ENCODE data around the gene NOX3.
"Not testable (repeated sequence)": the region's sequence is repeated elsewhere in the genome, so short reads cannot be mapped to it uniquely, and the experiment has no call there.

NOX3 gene

DNA sequence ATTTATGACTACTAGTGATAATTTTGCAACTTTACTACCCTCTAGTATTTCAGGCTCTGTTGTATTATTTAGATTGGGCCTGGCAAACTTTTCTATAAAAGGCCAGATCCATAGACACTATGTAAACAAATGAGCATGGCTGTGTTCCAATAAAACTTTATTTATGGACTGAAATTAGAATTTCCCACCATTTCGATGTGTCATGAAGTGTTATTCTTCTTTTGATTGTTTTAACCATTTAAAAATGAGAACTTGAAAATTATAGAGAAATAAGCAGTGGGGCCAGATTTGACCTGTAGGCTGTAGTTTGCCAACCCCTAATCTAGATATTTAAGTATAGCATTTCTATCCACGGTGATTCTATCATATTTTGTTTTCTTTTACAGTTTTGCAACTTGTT, 79.8 kb downstream of the NOX3 start:
- in situ Hi-C loops (cut with MboI; ENCODE audit: low sequenced_read_pairs) = no loop called here

DNA sequence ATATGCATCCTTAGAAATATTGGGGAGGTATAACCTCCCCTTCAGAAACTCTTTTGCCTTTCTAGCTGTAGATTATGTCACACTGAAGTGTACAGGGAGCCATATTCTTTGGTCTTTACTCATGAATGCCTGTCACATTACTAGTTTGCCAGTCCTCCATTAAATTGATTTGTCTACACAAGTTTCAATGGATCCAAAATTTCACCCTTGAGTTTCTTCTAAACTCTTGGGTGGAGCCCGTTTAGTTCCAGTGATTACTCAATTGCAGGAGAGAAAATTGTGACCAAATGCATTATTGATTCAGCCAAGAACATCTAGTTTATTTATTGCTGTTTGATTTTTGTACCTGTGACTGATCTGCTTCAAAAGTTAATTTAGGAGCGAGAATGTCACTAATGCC, 81.0 kb downstream of the NOX3 start:
- in situ Hi-C loops (cut with MboI; ENCODE audit: low sequenced_read_pairs) = no loop called here

DNA sequence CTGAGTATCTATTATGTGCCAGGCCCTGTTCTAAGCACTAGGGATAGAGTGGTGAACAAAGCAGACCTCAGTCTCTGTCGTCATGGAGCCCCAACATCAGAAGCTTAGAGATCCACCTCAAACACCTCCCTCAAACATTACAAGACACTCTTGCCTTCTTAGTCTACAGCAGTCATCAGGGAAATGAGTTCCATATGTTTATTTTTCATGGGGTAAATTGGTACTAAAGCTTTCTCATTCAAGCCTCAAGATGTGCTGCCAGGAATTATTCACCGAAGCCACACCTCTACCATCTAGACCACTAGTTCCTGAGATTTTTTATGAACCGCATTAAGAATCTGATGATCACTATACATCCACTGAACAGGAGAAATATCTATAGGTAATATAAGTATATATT, 82.4 kb downstream of the NOX3 start:
- in situ Hi-C loops (cut with MboI; ENCODE audit: low sequenced_read_pairs) = no loop called here

DNA sequence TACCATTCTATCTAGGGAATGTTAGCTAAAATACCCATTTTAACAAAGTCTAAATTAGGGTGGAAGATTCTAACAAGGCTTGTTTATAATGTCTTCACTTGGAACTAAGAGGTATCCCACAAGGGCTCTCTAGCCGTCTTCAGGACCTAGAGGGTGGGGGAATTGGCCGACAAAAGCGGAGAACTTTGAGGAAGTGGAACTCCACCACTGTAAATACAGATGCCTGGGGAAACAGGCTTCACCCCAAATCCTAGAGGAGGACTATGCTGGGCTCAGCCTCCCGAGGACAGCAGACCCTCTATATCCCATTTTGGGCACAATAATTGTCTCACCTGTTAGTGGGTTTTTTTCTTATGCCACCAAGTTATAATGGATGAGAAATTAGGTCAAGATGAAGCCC, 83.4 kb downstream of the NOX3 start:
- in situ Hi-C loops (cut with MboI; ENCODE audit: low sequenced_read_pairs) = no loop called here

DNA sequence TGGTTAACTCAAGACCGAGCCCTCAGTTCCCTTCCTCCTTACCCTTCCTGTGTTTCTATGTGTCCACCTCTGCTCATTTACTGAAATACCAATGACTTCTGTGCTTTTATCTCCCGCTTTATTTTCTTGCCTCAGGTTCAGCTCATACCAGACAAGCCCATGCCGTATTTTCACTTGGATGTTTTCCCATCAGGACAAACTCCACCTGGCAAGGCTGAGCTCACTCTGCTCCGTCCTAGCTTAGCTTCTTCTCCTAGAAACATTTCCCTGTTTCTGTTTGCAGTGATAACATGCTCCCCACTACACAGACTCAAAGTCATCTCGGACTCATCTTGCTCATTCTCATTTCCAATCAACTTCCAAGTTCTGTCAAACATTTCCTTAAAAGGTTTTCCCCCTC, 84.4 kb downstream of the NOX3 start:
- in situ Hi-C loops (cut with MboI; ENCODE audit: low sequenced_read_pairs) = no loop called here

DNA sequence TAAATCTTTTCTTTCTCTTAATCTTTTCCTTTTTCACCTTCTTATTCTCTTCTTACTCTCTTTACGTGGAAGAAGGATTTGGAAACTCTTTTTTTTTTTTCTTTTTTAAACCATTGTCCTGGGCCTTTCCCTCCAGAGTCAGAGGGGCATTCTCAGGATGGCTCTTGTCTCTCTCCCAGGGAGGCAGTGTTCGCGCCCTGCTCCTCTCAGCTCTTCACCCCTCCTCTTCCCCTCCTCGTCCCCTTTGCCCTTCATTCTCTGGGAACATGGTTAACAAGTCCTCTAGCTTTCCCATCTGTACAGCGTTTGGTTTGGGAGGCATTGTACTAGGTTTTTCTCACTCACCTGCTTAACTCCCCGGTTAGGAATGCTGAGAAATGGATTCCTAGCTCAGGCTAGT, 89.3 kb downstream of the NOX3 start:
- in situ Hi-C loops (cut with MboI; ENCODE audit: low sequenced_read_pairs) = no loop called here

DNA sequence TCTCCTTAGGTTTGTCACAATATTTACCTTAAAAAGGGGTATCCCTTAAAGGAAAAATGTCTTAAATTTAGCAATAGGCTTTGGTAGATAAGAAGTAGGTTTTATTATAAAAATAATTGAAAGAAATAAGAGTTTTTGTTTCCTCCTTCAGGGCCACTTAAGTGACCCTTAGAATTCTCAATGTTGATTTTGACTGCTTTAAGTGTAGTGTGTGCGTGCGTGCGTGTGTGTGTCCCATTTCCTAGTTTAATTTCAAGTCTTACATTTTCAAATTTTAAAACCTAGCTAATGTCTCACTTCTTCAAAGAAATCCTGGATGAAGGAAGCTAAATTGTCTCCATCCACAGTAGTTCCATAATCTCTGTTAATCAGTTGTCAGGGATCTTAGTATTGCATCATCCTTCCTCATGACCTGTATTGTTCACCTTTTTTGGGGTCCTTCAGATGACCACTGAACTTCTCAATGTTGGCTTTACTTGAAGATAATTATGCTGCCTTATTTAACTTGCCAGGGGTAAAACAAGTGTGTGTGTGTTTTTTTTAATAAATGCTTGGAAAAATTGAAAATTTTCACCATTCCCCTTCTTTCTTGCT, 90.7 kb downstream of the NOX3 start:
- in situ Hi-C loops (cut with MboI; ENCODE audit: low sequenced_read_pairs) = no loop called here

DNA sequence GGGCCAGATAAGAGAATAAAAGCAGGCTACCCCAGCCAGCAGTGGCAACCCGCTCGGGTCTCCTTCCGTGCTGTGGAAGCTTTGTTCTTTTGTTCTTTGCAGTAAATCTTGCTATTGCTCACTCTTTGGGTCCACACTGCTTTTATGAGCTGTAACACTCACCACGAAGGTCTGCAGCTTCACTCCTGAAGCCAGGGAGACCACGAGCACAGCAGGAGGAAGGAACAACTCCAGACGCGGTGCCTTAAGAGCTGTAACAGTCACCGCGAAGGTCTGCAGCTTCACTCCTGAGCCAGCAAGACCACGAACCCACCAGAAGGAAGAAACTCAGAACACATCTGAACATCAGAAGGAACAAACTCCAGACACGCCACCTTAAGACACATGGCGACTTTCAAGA, 91.6 kb downstream of the NOX3 start:
- in situ Hi-C loops (cut with MboI; ENCODE audit: low sequenced_read_pairs) = not testable (repeated sequence)

DNA sequence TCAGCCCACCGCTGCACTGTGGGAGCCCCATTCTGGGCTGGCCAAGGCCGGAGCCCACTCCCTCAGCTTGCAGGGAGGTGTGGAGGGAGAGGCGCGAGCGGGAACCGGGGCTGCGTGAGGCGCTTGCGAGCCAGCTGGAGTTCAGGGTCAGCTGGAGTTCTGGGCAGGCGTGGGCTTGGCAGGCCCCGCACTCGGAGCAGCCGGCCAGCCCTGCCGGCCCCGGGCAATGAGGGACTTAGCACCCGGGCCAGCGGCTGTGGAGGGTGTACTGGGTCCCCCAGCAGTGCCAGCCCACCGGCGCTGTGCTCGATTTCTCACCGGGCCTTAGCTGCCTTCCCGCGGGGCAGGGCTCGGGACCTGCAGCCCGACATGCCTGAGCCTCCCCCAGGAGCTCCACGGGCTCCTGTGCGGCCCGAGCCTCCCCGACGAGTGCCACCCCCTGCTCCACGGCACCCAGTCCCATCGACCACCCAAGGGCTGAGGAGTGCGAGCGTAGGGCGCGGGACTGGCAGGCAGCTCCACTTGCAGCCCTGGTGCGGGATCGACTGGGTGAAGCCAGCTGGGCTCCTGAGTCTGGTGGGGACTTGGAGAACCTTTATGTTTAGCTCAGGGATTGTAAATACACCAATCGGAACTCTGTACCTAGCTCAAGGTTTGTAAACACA, 92.5 kb downstream of the NOX3 start:
- in situ Hi-C loops (cut with MboI; ENCODE audit: low sequenced_read_pairs) = not testable (repeated sequence)

DNA sequence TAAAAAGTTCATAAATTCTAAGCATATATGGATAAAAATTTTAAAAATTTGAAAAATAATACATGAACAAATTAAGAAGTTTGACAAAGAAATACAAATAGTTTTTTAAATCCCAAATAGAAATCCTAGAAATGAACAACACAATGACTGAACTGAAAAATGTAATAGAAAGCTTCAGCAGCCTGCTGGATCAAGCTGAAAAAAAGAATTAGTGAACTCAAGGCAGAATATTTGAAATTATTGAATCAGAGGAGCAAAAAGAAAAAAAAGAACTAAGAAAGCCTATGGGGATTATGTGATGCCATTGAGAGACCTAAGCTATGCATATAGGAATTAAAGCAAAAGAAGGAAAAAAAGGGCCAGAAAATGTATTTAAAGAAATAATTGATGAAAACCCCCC, 101.5 kb downstream of the NOX3 start:
- in situ Hi-C loops (cut with MboI; ENCODE audit: low sequenced_read_pairs) = no loop called here

DNA sequence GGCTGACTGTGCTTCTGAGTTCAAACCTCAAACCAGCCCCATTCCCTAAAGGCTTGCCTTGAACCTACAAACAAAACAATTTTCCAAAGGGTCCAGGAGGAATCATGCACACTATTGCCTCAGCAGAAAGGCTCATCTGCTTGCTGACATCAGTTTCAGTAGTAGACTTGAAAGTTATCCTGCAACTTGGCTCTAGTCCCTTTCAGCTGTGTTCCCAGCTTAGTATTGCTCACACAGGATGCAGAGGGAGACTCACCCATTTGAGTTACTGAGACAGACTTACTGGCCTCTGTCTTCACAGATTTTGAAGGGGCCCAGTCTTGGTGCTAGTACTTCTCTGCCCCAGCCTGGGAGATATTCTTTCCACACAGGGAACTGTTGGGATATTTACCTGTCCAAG, 102.8 kb downstream of the NOX3 start:
- in situ Hi-C loops (cut with MboI; ENCODE audit: low sequenced_read_pairs) = no loop called here

DNA sequence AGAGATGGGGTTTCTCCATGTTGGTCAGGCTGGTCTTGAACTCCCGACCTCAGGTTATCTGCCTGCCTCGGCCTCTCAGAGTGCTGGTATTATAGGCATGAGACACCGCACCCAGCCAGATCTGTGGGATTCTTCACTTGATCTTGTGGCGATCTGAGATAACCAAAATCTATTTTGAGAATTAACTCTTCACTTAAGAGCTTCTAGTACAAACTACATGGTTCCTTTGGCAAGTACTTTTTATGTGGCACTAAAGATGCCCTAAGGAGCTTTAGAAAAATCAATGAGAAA, 103.6 kb downstream of the NOX3 start:
- in situ Hi-C loops (cut with MboI; ENCODE audit: low sequenced_read_pairs) = no loop called here

DNA sequence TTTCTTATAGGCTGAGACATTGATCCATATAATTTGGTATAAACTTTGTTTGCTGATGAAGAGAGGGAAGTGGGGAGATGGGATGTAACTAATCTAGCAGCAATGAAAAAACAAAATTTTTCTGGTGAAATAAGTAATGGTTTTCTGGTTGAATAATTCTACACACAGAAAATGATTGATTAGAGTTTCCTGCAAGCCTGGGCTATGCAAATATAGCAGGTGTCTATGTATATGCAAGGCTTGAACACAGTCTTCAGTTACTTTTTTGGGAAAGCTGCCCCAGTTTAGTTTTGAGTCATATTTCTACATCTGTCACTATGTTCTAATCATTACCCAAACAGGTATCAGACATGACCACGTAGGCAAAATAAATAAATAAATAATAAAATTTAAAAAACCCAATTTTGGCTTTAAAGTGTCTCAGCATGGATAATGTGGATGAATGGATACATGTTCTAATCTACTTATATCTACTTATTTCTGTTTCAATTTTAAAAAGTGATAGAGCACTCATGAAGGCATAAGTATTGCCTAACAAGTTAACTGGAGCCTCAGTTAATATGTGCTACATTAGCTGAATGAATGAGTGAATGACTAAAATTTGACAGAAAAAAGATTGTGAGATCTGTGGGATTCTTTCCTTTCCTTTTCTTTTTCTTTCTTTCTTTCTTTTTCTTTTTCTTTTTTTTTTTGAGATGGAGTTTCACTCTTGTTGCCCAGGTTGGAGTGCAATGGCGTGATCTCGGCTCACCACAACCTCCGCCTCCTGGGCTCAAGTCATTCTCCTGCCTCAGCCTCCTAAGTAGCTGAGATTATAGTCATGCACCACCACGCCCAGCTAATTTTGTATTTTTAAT, 104.1 kb downstream of the NOX3 start:
- in situ Hi-C loops (cut with MboI; ENCODE audit: low sequenced_read_pairs) = no loop called here

DNA sequence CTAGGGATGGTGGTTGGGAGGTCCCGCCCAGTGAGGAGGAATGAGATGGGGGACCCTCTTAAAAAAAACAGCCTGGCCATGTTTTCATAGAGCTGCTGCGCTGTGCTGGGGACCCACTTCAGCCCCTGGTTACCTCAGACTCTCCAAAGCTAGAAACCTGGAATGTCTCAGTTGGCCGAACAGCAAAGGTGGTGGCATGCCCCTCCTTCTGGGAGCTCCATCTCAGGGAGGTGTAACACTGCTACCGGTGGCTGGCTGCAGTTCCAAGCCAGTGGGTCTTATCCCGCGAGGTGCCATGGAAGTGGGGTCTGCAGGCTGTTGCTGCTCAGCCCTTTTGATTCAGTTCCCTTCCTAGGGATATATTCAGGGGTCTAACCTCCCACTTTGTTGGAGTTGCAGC, 105.7 kb downstream of the NOX3 start:
- in situ Hi-C loops (cut with MboI; ENCODE audit: low sequenced_read_pairs) = no loop called here

DNA sequence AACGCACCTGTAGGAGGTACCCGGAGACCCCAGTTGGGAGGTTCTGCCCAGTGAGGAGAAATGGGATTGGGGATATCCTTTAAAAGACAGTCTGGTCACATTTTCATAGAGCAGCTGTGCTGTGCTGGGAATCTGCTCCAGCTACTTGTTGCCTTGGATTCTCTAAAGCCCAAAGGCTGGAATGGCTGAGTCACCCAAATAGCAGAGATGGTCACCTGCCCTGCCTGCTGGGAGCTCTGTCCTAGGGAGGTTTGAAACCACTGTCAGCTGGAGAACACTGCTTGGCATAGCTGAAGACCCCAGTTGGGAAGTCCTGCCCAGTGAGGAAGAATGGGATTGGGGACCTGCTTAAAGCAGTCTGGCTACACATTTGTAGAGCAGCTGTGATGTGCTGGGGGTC, 106.5 kb downstream of the NOX3 start:
- in situ Hi-C loops (cut with MboI; ENCODE audit: low sequenced_read_pairs) = no loop called here

DNA sequence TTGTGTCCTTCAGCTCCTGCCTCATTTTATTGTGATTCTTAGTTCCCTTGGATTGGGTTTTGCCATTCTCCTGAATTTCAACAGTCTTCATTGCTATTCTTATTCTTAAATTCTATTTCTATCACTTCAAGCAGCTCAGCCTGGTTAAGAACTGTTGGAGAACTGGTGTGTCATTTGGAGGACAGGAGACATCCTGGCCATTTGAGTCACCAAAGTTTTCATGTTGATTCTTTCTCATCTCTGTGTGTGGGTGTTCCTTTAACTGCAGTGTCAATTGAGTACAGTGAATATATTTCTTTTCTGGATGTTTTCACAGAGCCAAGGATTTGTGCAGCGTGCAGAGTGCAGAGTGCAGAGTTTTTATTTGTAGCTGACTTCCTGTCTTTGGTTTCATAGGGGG, 107.8 kb downstream of the NOX3 start:
- in situ Hi-C loops (cut with MboI; ENCODE audit: low sequenced_read_pairs) = no loop called here

DNA sequence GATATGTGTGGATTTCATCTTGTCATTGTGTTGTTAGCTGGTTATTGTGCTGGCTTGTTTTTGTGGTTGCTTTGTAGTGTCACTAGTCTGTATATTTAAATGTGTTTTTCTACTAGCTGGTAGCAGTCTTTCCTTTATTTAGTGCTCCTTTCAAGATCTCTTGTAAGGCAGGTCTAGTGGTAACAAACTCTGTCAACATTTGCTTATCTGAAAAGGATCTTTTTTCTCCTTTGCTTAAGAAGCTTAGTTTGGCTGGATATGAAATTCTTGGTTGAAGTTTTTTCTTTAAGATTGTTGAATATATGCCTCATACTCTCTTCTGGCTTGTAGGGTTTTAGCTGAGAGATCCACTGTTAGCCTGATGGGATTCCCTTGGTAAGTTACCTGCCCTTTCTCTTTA, 108.7 kb downstream of the NOX3 start:
- in situ Hi-C loops (cut with MboI; ENCODE audit: low sequenced_read_pairs) = no loop called here

All from HL-60/S4 (cell line).